SIG-M5 treated with dmso at 0.1 percent for 504 hours (cell line): ENCODE data around the gene ARHGEF2.
A peak's percentile ranks its signal among the peaks of the same experiment; 100 is the strongest.
"Not testable (repeated sequence)": the region's sequence is repeated elsewhere in the genome, so short reads cannot be mapped to it uniquely, and the experiment has no call there.

Experiments
- DNase-seq: peaks from one replicate; lab custom pipeline; 2025; ENCODE audit not compliant: unreplicated experiment; lab: John Stamatoyannopoulos, UW

Gene ARHGEF2

GRCh38 chr1:155946633-155947219, 31.6 kb downstream of the ARHGEF2 start:
- no peak for DNase-seq

DNA sequence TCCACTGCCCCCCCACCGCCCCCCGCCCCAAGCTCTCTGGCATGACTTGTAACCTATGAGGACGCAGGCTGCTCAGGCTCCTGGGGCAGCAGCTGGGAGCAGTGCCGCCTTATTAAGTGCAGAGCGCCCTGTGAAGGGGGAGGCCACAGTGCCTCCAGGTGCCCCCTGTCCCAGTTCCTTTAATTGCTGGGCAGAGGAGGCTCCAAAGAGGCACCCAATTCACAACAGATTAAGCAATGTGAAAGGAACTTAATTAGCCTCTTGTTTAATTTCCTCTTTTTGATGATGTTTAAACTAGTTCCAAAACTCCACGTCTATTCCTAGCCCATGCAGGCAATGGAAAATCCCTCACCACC, 33.9 kb downstream of the ARHGEF2 start:
- peak; percentile 52 for DNase-seq

DNA sequence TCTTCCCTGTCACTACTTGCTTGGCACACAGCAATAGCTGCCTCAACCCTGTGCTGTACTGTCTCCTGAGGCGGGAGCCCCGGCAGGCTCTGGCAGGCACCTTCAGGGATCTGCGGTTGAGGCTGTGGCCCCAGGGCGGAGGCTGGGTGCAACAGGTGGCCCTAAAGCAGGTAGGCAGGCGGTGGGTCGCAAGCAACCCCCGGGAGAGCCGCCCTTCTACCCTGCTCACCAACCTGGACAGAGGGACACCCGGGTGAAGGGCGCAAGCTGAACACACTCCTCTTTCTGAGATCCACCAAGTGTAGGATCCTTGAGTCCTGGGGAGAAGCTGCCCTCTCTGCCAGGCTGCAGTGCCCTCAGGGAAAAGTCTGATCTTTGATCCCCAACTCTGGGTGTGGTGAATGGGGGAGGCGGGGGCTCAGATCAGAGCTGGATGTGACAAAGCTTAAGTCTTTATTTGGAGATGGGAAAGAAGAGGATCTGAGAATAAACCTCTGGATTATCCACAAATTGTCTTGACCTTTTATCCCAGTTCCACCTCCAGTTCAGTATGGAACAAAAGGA, 35.7 kb downstream of the ARHGEF2 start:
- DNase-seq, result no peak

- no peak for DNase-seq
These were observed 36.4 kb downstream of the ARHGEF2 start for GRCh38 chr1:155941845-155942531.

- peak; percentile 51 for DNase-seq
These were observed 37.1 kb downstream of the ARHGEF2 start, which contains the start of gene RXFP4 for GRCh38 chr1:155940993-155941844. Gene RXFP4, plus strand, starts transcription at chr1:155941638. Its CDS starts 72 bp downstream, at chr1:155941710.

- DNase-seq, result peak; percentile 51
These were observed 37.8 kb downstream of the ARHGEF2 start for GRCh38 chr1:155940482-155940992.

DNA sequence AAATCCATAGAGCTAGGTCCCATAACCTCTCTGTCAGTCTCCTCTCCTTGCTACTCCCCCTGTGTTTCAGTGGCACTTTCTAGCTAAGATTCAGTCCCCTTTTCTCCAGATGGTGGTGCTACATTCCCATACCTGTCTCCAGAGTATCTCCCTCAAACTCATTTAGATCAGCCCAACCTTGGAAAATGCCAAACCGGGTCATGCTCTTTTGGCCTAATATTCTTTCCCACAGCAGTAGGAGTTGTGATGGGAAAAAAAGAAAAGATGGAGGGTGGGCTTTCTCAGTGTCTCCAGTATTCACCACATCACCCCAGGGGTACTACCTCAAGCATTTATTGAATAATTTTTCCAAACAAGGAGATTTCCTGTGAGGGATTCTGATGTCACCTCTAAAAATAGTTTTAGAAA, 40.1 kb downstream of the ARHGEF2 start:
- peak; percentile 76 for DNase-seq

GRCh38 chr1:155934936-155935590, 43.3 kb downstream of the ARHGEF2 start:
- DNase-seq, result no peak

GRCh38 chr1:155934097-155934935, 44.0 kb downstream of the ARHGEF2 start, which contains the start of gene KHDC4:
Gene KHDC4, minus strand, starts transcription at chr1:155934413. Its CDS starts 40 bp downstream, at chr1:155934373.
- peak; percentile 100 for DNase-seq

- DNase-seq, result no peak
These were observed 44.7 kb downstream of the ARHGEF2 start for GRCh38 chr1:155933591-155934096.

DNA sequence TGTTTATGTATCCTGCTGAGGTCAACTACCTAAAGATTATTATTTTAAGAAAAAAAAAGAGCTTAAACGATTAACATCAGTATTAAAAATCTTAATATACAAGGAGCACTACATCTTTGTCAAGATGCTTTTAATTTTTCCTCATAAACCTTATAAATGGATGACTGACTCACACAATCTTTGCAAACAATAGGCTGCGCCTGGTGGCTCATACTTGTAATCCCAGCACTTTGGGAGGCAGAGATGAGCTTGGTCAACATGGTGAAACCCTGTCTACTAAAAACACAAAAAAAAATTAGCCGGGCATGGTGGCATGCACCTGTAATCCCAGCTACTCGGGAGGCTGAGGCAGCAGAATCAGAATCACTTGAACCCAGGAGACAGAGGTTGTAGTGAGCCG, 45.9 kb downstream of the ARHGEF2 start:
- no peak for DNase-seq

DNA sequence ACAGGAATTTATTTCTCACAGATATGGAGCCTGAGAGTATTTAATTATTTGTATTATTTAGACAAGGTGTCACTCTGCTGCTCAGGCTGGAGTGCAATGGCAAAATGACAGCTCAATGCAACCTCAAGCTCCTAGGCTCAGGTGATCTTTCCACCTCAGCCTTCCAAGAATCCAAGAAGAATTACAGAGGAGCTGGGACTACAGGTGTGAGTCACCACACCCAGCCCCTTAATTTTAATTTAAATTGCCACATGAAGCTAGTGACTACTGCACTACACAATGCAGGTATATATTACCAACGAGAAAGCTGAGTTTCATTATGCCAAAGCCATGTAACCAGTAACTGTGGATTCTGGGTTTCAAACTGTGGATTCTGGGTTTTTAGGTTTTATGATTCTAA, 46.3 kb downstream of the ARHGEF2 start:
- no peak for DNase-seq

DNA sequence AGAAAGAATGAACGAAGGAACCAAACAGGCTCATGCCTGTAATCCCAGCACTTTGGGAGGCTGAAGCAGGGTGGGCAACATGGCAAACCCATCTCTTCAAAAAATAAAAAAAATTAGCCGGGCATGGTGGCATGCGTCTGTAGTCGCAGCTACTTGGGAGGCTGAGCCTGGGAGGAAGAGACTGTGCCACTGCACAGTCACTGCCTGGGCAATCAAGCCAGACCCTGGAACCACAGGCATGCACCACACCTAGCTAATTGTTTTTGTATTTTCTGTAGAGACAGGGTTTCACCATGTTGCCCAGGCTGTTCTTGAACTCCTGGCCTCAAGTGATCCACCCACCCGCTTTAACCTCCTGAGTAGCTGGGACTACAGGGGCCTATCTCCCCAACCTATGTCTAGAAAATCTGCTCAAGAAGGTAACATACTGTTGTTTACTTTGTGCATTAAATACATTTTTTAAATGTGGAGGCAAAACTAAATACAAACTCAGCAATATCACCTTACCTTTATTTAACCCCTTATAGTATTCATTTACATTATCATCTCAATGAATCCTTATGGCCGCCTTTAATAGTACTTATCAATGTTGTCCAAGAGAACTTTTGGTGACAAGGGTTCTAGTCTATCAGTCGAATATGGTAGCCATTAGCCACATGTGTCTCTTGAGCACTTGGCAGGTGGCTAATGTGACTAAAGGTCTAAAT, 46.9 kb downstream of the ARHGEF2 start:
- no peak for DNase-seq

GRCh38 chr1:155930725-155931124, 47.6 kb downstream of the ARHGEF2 start:
- not testable (repeated sequence) for DNase-seq

GRCh38 chr1:155929057-155929456, 49.3 kb downstream of the ARHGEF2 start:
- DNase-seq, result no peak

DNA sequence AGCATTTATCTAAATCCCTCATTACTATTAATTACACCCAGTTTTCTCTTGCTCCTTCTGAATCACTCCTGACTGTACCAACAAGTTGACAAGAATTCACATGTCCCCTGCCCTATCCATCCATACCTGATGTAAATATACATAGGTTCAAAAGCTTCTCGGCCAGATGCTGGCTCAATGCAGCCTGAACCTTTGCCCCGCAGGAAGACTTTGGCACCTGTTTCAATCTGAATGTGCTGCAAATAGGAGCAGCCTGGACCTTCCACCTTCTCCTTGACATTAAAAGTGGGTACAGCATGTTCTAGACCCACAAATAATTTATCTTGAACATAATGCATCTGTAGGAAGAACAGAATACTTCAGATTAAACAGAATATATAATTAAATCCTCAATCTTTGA, 52.8 kb downstream of the ARHGEF2 start:
- DNase-seq, result no peak

DNA sequence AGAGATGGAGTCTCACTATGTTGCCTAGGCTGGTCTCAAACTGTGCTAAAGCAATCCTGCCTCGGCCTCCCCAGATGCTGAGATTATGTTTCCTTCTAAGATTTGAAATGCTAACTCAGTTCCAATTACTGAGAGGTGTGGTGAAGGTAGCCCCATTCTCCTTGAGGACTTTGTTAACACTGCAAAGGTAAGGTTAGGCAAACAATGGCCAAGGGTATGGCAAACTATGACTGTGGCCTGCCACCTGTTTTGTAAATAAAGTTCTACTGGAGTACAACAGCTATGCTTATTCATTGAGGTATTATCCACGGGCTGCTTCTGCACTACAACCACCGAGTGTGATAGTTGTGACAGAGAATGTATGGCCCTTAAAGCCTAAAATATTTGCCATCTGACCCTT, 57.6 kb downstream of the ARHGEF2 start:
- no peak for DNase-seq

DNA sequence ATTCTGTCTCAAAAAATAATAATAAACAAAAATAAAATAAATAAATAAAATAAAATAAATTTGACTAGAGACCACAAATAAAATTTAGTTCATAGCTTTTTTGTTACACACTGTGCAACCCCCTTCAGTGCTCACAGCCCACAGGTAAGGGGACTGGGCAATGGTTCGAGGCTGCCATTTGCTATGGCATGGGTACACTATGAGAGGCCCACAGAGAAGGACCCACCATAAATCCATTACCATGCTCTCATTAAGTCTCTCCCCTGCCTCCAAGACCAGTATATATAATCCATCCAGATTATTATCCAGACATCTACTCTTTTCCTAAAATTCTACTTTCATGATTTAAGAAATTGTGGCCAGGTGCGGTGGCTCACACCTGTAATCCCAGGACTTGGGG, 58.5 kb downstream of the ARHGEF2 start:
- DNase-seq, result no peak

DNA sequence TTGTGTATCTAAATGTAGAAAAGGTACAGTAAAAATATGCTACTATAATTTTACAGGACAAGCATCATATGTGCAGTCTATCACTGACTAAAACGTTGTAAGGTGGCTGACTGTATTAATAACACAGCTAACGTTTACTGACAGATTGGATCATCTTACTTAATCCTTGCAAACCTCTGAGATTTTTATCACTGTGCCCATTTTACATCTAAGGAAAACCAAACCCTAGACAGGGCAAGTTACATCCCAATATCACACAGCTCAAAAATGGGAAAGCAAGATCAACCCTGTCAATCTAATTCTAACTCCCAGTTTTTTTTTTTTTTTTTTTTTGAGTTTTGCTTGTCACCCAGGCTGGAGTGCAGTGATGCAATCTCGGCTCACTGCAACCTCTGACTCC, 59.7 kb downstream of the ARHGEF2 start:
- DNase-seq, result no peak
